Ishikawa (cell line): ENCODE measurements around the gene NPHP4.

Experiments
- CEBPB ChIP-seq: IDR thresholded peaks from 2 replicates; pipeline ENCODE4 v1.6.1; 2012
- CREB1 ChIP-seq: IDR thresholded peaks from 2 replicates; pipeline ENCODE4 v1.6.1; 2012; ENCODE audit warnings: low read depth
- EGR1 ChIP-seq: IDR thresholded peaks from 2 replicates; pipeline ENCODE4 v1.6.1; 2012
- EP300 ChIP-seq: IDR thresholded peaks from 2 replicates; pipeline ENCODE4 v1.6.1; 2012; ENCODE audit warnings: borderline replicate concordance
- FOXM1 ChIP-seq: IDR thresholded peaks from 2 replicates; pipeline ENCODE4 v1.6.1; 2012; ENCODE audit warnings: low read depth, borderline replicate concordance
- MAX ChIP-seq: IDR thresholded peaks from 2 replicates; pipeline ENCODE4 v1.6.1; 2012
- NFIC ChIP-seq: IDR thresholded peaks from 2 replicates; pipeline ENCODE4 v1.6.1; 2012
- RAD21 ChIP-seq: IDR thresholded peaks from 2 replicates; pipeline ENCODE4 v1.6.1; 2012; ENCODE audit warnings: low read depth
- REST ChIP-seq: IDR thresholded peaks from 2 replicates; pipeline ENCODE4 v1.6.1; 2012; ENCODE audit warnings: low read depth, mild to moderate bottlenecking
- TAF1 ChIP-seq: IDR thresholded peaks from 2 replicates; pipeline ENCODE4 v1.6.1; 2012; ENCODE audit warnings: low read depth, mild to moderate bottlenecking
- TCF12 ChIP-seq: IDR thresholded peaks from 2 replicates; pipeline ENCODE4 v1.6.1; 2012; ENCODE audit warnings: low read depth
- TEAD4 ChIP-seq: IDR thresholded peaks from 2 replicates; pipeline ENCODE4 v1.6.1; 2012
- USF1 ChIP-seq: IDR thresholded peaks from 2 replicates; pipeline ENCODE4 v1.6.1; 2012
- YY1 ChIP-seq: IDR thresholded peaks from 2 replicates; pipeline ENCODE4 v1.6.1; 2012; ENCODE audit warnings: low read depth
- ZBTB7A ChIP-seq: IDR thresholded peaks from 2 replicates; pipeline ENCODE4 v1.6.1; 2012; ENCODE audit warnings: low read depth

The NPHP4 gene

GRCh38 chr1:5888606-5889211 lies 103.5 kb downstream of the NPHP4 start:
- TF ChIP-seq ZBTB7A (no peak), CEBPB (no peak), RAD21 (no peak), USF1 (no peak), TAF1 (no peak), REST (no peak), NFIC (no peak), EGR1 (no peak)

- TF ChIP-seq EP300 (no peak), TCF12 (no peak), EGR1 (no peak), FOXM1 (no peak), NFIC (no peak), TAF1 (no peak), RAD21 (no peak), ZBTB7A (no peak), USF1 (no peak), CEBPB (no peak), MAX (no peak), CREB1 (no peak), YY1 (no peak), REST (no peak), TEAD4 (no peak)
Observed at GRCh38 chr1:5887971-5888361, 104.3 kb downstream of the NPHP4 start.

GRCh38 chr1:5887349-5887970 lies 104.8 kb downstream of the NPHP4 start:
- TF ChIP-seq USF1 (no peak), CEBPB (no peak), EP300 (no peak), RAD21 (no peak), TCF12 (no peak), CREB1 (no peak), MAX (no peak), TAF1 (no peak), NFIC (no peak), TEAD4 (no peak), ZBTB7A (no peak), EGR1 (no peak), REST (no peak), YY1 (no peak), FOXM1 (no peak)
